Activated naive CD4-positive, alpha-beta T cell treated with anti-CD3 and anti-CD28 coated beads, Interleukin-2, amount 50 U/mL, for 72 hours (primary cell): Measurements from ENCODE around the gene WASHC1. TPM values are rescaled to one million over a fixed set of nuclear protein-coding genes. Genes with fewer than 3 reads are reported as not detected.
"Not testable (repeated sequence)": the region's sequence is repeated elsewhere in the genome, so short reads cannot be mapped to it uniquely, and the experiment has no call there.

Source experiments
- ATAC-seq, 2 donors: fragments of 150-1000 bp; cut with Tn5 transposase; 2 replicates each; pipeline ENCODE4 v1.10.0; 2021; ENCODE audit warnings: mild to moderate bottlenecking in 2 of 2, moderate library complexity in 2 of 2
- DNase-seq, 2 donors: peaks; one replicate each; pipeline ENCODE4 v3.0.0; 2021 to 2022; ENCODE audit warnings: low spot score in 2 of 2
- H3K27ac Mint-ChIP-seq, 2 donors: one replicate each; pipeline ENCODE4 v1.8.0; 2022; ENCODE audit warnings: mild to moderate bottlenecking in 2 of 2, mixed read lengths in 2 of 2
- H3K36me3 Mint-ChIP-seq, 2 donors: one replicate each; pipeline ENCODE4 v1.8.0; 2022; ENCODE audit warnings: mixed read lengths in 2 of 2
- H3K9me3 Mint-ChIP-seq, 2 donors: one replicate each; pipeline ENCODE4 v1.8.0; 2022; ENCODE audit warnings: mixed read lengths in 2 of 2
- total RNA-seq, 2 donors: library from RNA; stranded (reverse); gene quantifications; one replicate each; pipeline ENCODE4 v1.2.3, GENCODE V29; 2022

The WASHC1 gene
- total RNA-seq, 2 donors from 2014 or later: 10.7 to 14.1 TPM

- H3K27ac Mint-ChIP-seq, H3K9me3 Mint-ChIP-seq, H3K36me3 Mint-ChIP-seq, ATAC-seq, DNase-seq: not testable (repeated sequence)
Measured at GRCh38 chr9:32308-32707, 3.1 kb upstream of the WASHC1 start.

- DNase-seq, H3K27ac Mint-ChIP-seq: not testable (repeated sequence)
Measured at GRCh38 chr9:28775-29174, 481 bp downstream of the WASHC1 start.

GRCh38 chr9:21621-22020 is 7.6 kb downstream of the WASHC1 start:
- ATAC-seq, DNase-seq: not testable (repeated sequence)

More at GRCh38 chr9:28775-29174, 481 bp downstream of the WASHC1 start:
- H3K9me3 Mint-ChIP-seq, ATAC-seq, H3K36me3 Mint-ChIP-seq: not testable (repeated sequence)

GRCh38 chr9:16875-17274 is 12.4 kb downstream of the WASHC1 start:
- not testable (repeated sequence) for H3K36me3 Mint-ChIP-seq, H3K9me3 Mint-ChIP-seq, ATAC-seq, H3K27ac Mint-ChIP-seq, DNase-seq

More at GRCh38 chr9:21621-22020, 7.6 kb downstream of the WASHC1 start:
- H3K27ac Mint-ChIP-seq, H3K36me3 Mint-ChIP-seq, H3K9me3 Mint-ChIP-seq: not testable (repeated sequence)

GRCh38 chr9:14129-14809 is 15.0 kb downstream of the WASHC1 start:
- not testable (repeated sequence) for H3K9me3 Mint-ChIP-seq, ATAC-seq, H3K36me3 Mint-ChIP-seq

GRCh38 chr9:11206-11605 is 18.1 kb downstream of the WASHC1 start:
- H3K27ac Mint-ChIP-seq, H3K9me3 Mint-ChIP-seq, H3K36me3 Mint-ChIP-seq: not testable (repeated sequence)
- ATAC-seq (peak in 1 of 2 donors; percentile 44), DNase-seq (peak; percentile 90 to 94)

More at GRCh38 chr9:14129-14809, 15.0 kb downstream of the WASHC1 start:
- not testable (repeated sequence) for H3K27ac Mint-ChIP-seq, DNase-seq

- not testable (repeated sequence) for ATAC-seq, H3K36me3 Mint-ChIP-seq, H3K9me3 Mint-ChIP-seq, H3K27ac Mint-ChIP-seq
- DNase-seq: peak; percentile 8 to 57
Measured at GRCh38 chr9:10653-11053, 18.6 kb downstream of the WASHC1 start.

GRCh38 chr9:10207-10606 is 19.0 kb downstream of the WASHC1 start:
- not testable (repeated sequence) for H3K36me3 Mint-ChIP-seq, H3K27ac Mint-ChIP-seq, H3K9me3 Mint-ChIP-seq, ATAC-seq, DNase-seq

Other genes starting within 250 kb of the WASHC1 start
- not detected for gene FOXD4, start 89.0 kb upstream of the WASHC1 start, total RNA-seq
- gene ZNG1A, start 149.6 kb upstream of the WASHC1 start, total RNA-seq: 10 to 100 TPM; 41.5 to 53.5 TPM
- gene DOCK8, start 185.4 kb upstream of the WASHC1 start, total RNA-seq: 100 to 1,000 TPM; 101 to 134 TPM